ENCODE measurements around the gene FOXN3.
"Not testable (repeated sequence)": the region's sequence is repeated elsewhere in the genome, so short reads cannot be mapped to it uniquely, and the experiment has no call there.

Gene FOXN3

GRCh38 chr14:89160437-89160836, 256.6 kb downstream of the FOXN3 start:
- DNase-seq (ENCODE audit: extremely low read depth, low read depth), result no peak
- no peak for TF ChIP-seq CTCF (IDR thresholded peaks at IDR 0.05; ENCODE audit: low read depth, low read length)

- no peak for TF ChIP-seq CTCF (IDR thresholded peaks at IDR 0.05; ENCODE audit: low read depth, low read length)
- no peak for DNase-seq (ENCODE audit: extremely low read depth, low read depth)
Observed at GRCh38 chr14:89158701-89159100, 258.3 kb downstream of the FOXN3 start.

GRCh38 chr14:89158104-89158503, 258.9 kb downstream of the FOXN3 start:
- not testable (repeated sequence) for DNase-seq (ENCODE audit: extremely low read depth, low read depth)

- TF ChIP-seq CTCF (IDR thresholded peaks at IDR 0.05; ENCODE audit: low read depth, low read length), result no peak
- no peak for DNase-seq (ENCODE audit: extremely low read depth, low read depth)
Observed at GRCh38 chr14:89155491-89155890, 261.5 kb downstream of the FOXN3 start.

GRCh38 chr14:89151693-89152092, 265.3 kb downstream of the FOXN3 start:
- DNase-seq (ENCODE audit: extremely low read depth, low read depth), result not testable (repeated sequence)

GRCh38 chr14:89146274-89146673, 270.8 kb downstream of the FOXN3 start:
- no peak for DNase-seq (ENCODE audit: extremely low read depth, low read depth)
- TF ChIP-seq CTCF (IDR thresholded peaks at IDR 0.05; ENCODE audit: low read depth, low read length), result no peak

GRCh38 chr14:89144642-89145041, 272.4 kb downstream of the FOXN3 start:
- DNase-seq (ENCODE audit: extremely low read depth, low read depth), result no peak
- no peak for TF ChIP-seq CTCF (IDR thresholded peaks at IDR 0.05; ENCODE audit: low read depth, low read length)

- DNase-seq (ENCODE audit: extremely low read depth, low read depth), result no peak
- no peak for TF ChIP-seq CTCF (IDR thresholded peaks at IDR 0.05; ENCODE audit: low read depth, low read length)
Observed at GRCh38 chr14:89144066-89144465, 273.0 kb downstream of the FOXN3 start.

GRCh38 chr14:89143595-89143994, 273.4 kb downstream of the FOXN3 start:
- no peak for TF ChIP-seq CTCF (IDR thresholded peaks at IDR 0.05; ENCODE audit: low read depth, low read length)
- DNase-seq (ENCODE audit: extremely low read depth, low read depth), result no peak
